A549 (cell line): ENCODE data around the gene DDX25. TPM values are rescaled to one million over a fixed set of nuclear protein-coding genes. Genes with fewer than 3 reads are reported as not detected.

ENCODE experiments used
- ATAC-seq, 2 experiments: fragments of 200-7000 bp in 1 of 2; fragments of >200 bp in 1 of 2; cut with Nextera tagmentation in 1 of 2; cut with Tn5 transposase in 1 of 2; 3 replicates each; pipeline versions ENCODE4 v1.8.0 to v1.9.1; 2018 to 2020; ENCODE audit warnings: mild to moderate bottlenecking in 1 of 2, moderate library complexity in 1 of 2
- CTCF ChIA-PET: fragments of 300-600 bp; sonication (Branson Sonifier 250); formaldehyde crosslinking; extraction: SDS; loops from one replicate; lab custom pipeline; 2021; ENCODE audit warnings: antibody characterized with exemption, inconsistent platforms; lab: Yijun Ruan, JAX
- POLR2A ChIA-PET: fragments of 350-600 bp; formaldehyde crosslinking; extraction: SDS; loops from one replicate; lab custom pipeline; 2021; ENCODE audit warnings: antibody characterized with exemption, inconsistent platforms; lab: Yijun Ruan, JAX
- DNase-seq, 2 experiments: peaks; one replicate each; pipeline versions ENCODE4 v3.0.0 to v3.0.0-alpha.2; 2011 to 2016; ENCODE audit warnings: low read depth in 1 of 2, low spot score in 1 of 2
- FAIRE-seq: peaks from 2 replicates; lab custom pipeline; 2011; peaks lifted over from hg19 to GRCh38; lab: Jason Lieb, UNC
- H3K27ac ChIP-seq, 2 experiments: fragments of >200 bp; sonication (Bioruptor Twin); formaldehyde crosslinking; 3 replicates each; pipeline ENCODE4 v1.5.1; 2016 to 2017
- H3K4me1 ChIP-seq: fragments of >200 bp; sonication (Bioruptor Twin); formaldehyde crosslinking; 3 replicates; pipeline ENCODE4 v1.6.1; 2016
- H3K4me2 ChIP-seq: fragments of >200 bp; sonication (Bioruptor Twin); formaldehyde crosslinking; 3 replicates; pipeline ENCODE4 v1.6.1; 2016
- H3K4me3 ChIP-seq: fragments of >200 bp; sonication (Bioruptor Twin); formaldehyde crosslinking; 3 replicates; pipeline ENCODE4 v1.5.1; 2016
- H3K9me3 ChIP-seq: fragments of >200 bp; sonication (Bioruptor Twin); formaldehyde crosslinking; 3 replicates; pipeline ENCODE4 v1.6.1; 2016
- CEBPB ChIP-seq, 2 experiments: fragments of >200 bp in 1 of 2; sonication (Bioruptor Twin) in 1 of 2; formaldehyde crosslinking in 1 of 2; IDR thresholded peaks; 2 replicates each; pipeline ENCODE4 v1.6.1; 2012 to 2016
- CHD2 ChIP-seq: fragments of 150-350 bp; IDR thresholded peaks from 2 replicates; pipeline ENCODE4 v1.6.1; 2014; ENCODE audit warnings: low read length; ENCODE audit not compliant: partially characterized antibody
- CHD4 ChIP-seq: fragments of 200-600 bp; sonication (generic); IDR thresholded peaks from 2 replicates; pipeline ENCODE4 v1.6.1; 2016; ENCODE audit warnings: antibody characterized with exemption, mild to moderate bottlenecking, borderline replicate concordance
- EHMT2 ChIP-seq: fragments of 200-600 bp; sonication (generic); IDR thresholded peaks from 2 replicates; pipeline ENCODE4 v1.6.1; 2016; ENCODE audit warnings: antibody characterized with exemption, low read depth, mild to moderate bottlenecking, moderate library complexity
- EP300 ChIP-seq, 2 experiments: fragments of >200 bp; sonication (Bioruptor Twin); formaldehyde crosslinking; IDR thresholded peaks; 2 replicates in 1 of 2; 3 replicates in 1 of 2; pipeline ENCODE4 v1.6.1; 2016 to 2017
- ESRRA ChIP-seq: fragments of 150-350 bp; IDR thresholded peaks from 2 replicates; pipeline ENCODE4 v1.6.1; 2014; ENCODE audit warnings: mild to moderate bottlenecking, low read length, borderline replicate concordance
- GATA3 ChIP-seq: IDR thresholded peaks from 2 replicates; pipeline ENCODE4 v1.6.1; 2012; ENCODE audit warnings: borderline replicate concordance
- HOXA7 ChIP-seq: fragments of 250-450 bp; sonication (Bioruptor Pico); IDR thresholded peaks from 2 replicates; pipeline ENCODE4 v1.5.0; 2020; ENCODE audit warnings: mild to moderate bottlenecking, moderate library complexity
- HOXB13 ChIP-seq: fragments of 250-450 bp; sonication (Bioruptor Pico); IDR thresholded peaks from 2 replicates; pipeline ENCODE4 v1.5.0; 2020; ENCODE audit warnings: low read depth, mild to moderate bottlenecking, moderate library complexity
- HOXB5 ChIP-seq: fragments of 250-450 bp; sonication (Bioruptor Pico); IDR thresholded peaks from 2 replicates; pipeline ENCODE4 v1.5.0; 2020; ENCODE audit warnings: mild to moderate bottlenecking, moderate library complexity
- KDM1A ChIP-seq: fragments of 200-600 bp; sonication (generic); IDR thresholded peaks from 2 replicates; pipeline ENCODE4 v1.6.1; 2016; ENCODE audit warnings: low read depth, mild to moderate bottlenecking
- KDM5A ChIP-seq: fragments of 200-600 bp; sonication (generic); IDR thresholded peaks from 2 replicates; pipeline ENCODE4 v1.6.1; 2016; ENCODE audit warnings: antibody characterized with exemption, mild to moderate bottlenecking
- MAFK ChIP-seq: fragments of 450-650 bp; IDR thresholded peaks from 2 replicates; pipeline ENCODE4 v1.6.1; 2014; ENCODE audit not compliant: partially characterized antibody
- MYC ChIP-seq: IDR thresholded peaks from 2 replicates; pipeline ENCODE4 v1.6.1; 2012; ENCODE audit warnings: mild to moderate bottlenecking, inconsistent platforms, low read length, improper control_type of control experiment, borderline replicate concordance
- POLR2A ChIP-seq: IDR thresholded peaks from 2 replicates; pipeline ENCODE4 v1.6.1; 2012; ENCODE audit warnings: mild to moderate bottlenecking, low read length
- POLR2AphosphoS2 ChIP-seq: conservative IDR thresholded peaks from 2 replicates; pipeline ENCODE4 v1.6.1; 2012; ENCODE audit warnings: low read length, improper control_type of control experiment, inconsistent platforms
- RAD21 ChIP-seq, 2 experiments: fragments of >200 bp in 1 of 2; sonication (Bioruptor Twin) in 1 of 2; formaldehyde crosslinking in 1 of 2; IDR thresholded peaks in 1 of 2; conservative IDR thresholded peaks in 1 of 2; 2 replicates in 1 of 2; 3 replicates in 1 of 2; pipeline ENCODE4 v1.6.1; 2012 to 2018; ENCODE audit warnings: inconsistent platforms in 1 of 2
- RCOR1 ChIP-seq: fragments of 150-350 bp; IDR thresholded peaks from 2 replicates; pipeline ENCODE4 v1.6.1; 2014; ENCODE audit warnings: antibody characterized with exemption, low read length, low read depth
- RFX5 ChIP-seq: fragments of 450-650 bp; IDR thresholded peaks from 2 replicates; pipeline ENCODE4 v1.7.1; 2014; ENCODE audit warnings: antibody characterized with exemption, mild to moderate bottlenecking, moderate library complexity
- SMC3 ChIP-seq: fragments of >200 bp; sonication (Bioruptor Twin); formaldehyde crosslinking; IDR thresholded peaks from 3 replicates; pipeline ENCODE4 v1.6.1; 2018; ENCODE audit warnings: inconsistent platforms
- TP53 ChIP-seq: fragments of 250-450 bp; sonication (Bioruptor Pico); IDR thresholded peaks from 2 replicates; pipeline ENCODE4 v1.5.0; 2021; ENCODE audit warnings: mild to moderate bottlenecking, moderate library complexity
- ZC3H11A ChIP-seq: fragments of 450-650 bp; IDR thresholded peaks from 2 replicates; pipeline ENCODE4 v1.6.1; 2014; ENCODE audit warnings: antibody characterized with exemption, mild to moderate bottlenecking
- WGBS: methylation state at CpG from one replicate; pipeline ENCODE4 v1.1.6; 2017; ENCODE audit errors: missing lambda C conversion rate; 5-methylcytosine and 5-hydroxymethylcytosine counted together
- polyA plus RNA-seq, 4 experiments: library from polyadenylated mRNA; depleted of rRNA in 3 of 4; stranded (reverse); fragments of >200 nt; fragmentation: RNase III in 1 of 4; extraction: RNeasy Plus Mini Kit Qiagen cat#74134 plus additional on column Dnase treatment in 1 of 4; gene quantifications; 2 replicates in 3 of 4; 3 replicates in 1 of 4; pipeline ENCODE4 v1.2.3, GENCODE V29; 2011 to 2017
- TF ChIP-seq, protein P1 (sequence below): fragments of 250-450 bp; sonication (Bioruptor Pico); IDR thresholded peaks from 2 replicates; pipeline ENCODE4 v1.5.0; 2020; ENCODE audit warnings: low read depth, mild to moderate bottlenecking, moderate library complexity
- TF ChIP-seq, protein P2 (sequence below): IDR thresholded peaks from 2 replicates; pipeline ENCODE4 v1.6.1; 2012
- TF ChIP-seq, protein P3 (sequence below): fragments of >200 bp; sonication (Bioruptor Twin); formaldehyde crosslinking; IDR thresholded peaks from 2 replicates; pipeline ENCODE4 v1.6.1; 2016
- TF ChIP-seq, protein P4 (sequence below): IDR thresholded peaks from 2 replicates; pipeline ENCODE4 v1.6.1; 2012; ENCODE audit warnings: low read depth, borderline replicate concordance

DDX25 gene
- polyA plus RNA-seq, 2 of the 4 experiments (the other 2 are of a cell fraction): 0.01 TPM; not detected in 1

DNA sequence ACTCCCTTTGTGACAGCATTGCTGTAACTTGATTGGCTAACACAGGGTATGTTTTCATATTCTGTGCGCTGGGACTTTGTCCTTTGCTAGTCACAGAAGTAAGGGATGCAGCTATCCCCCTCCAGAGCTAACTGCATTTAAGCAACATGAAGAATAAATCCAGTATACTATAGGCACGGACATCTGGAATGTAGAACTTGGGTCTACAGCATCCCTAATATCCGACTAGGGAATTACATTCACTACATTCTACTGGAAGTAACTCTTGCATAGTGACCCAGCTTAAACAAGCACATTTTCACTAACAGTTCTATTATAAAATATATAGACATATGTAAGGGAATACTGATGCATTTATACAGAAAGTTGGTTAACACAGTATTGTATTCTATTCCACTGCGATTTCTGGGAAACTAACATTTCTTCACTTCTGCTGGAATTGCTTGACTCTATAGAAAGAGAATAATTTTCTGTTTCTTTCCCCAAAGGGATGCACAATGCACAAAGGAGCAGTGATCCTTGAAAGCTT, 54.6 kb downstream of the DDX25 start:
- TF ChIP-seq, protein P1, sequence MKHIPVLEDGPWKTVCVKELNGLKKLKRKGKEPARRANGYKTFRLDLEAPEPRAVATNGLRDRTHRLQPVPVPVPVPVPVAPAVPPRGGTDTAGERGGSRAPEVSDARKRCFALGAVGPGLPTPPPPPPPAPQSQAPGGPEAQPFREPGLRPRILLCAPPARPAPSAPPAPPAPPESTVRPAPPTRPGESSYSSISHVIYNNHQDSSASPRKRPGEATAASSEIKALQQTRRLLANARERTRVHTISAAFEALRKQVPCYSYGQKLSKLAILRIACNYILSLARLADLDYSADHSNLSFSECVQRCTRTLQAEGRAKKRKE: no peak
- no peak for TF ChIP-seq TP53 (CRISPR knock-in tag)
- no peak for TF ChIP-seq EHMT2
- no peak for TF ChIP-seq ESRRA
- no peak for TF ChIP-seq HOXB13 (CRISPR knock-in tag)
- no peak for TF ChIP-seq KDM5A
- no peak for TF ChIP-seq KDM1A
- TF ChIP-seq POLR2A: no peak
- TF ChIP-seq POLR2AphosphoS2: no peak
- TF ChIP-seq RAD21 (conservative IDR thresholded peaks at IDR 0.05 in 1 of 2, IDR thresholded peaks at IDR 0.05 in 1 of 2): no peak
- no peak for TF ChIP-seq CEBPB (IDR thresholded peaks at IDR 0.05)
- TF ChIP-seq ZC3H11A: no peak
- 83% methylated on average over 4 of the region's 4 CpGs for WGBS
- CTCF ChIA-PET: interaction anchor here (0.7 kb wide), 1 partner anchor 149 kb away, joined by 3 read pairs; no protein-coding TSS in a partner anchor

DNA sequence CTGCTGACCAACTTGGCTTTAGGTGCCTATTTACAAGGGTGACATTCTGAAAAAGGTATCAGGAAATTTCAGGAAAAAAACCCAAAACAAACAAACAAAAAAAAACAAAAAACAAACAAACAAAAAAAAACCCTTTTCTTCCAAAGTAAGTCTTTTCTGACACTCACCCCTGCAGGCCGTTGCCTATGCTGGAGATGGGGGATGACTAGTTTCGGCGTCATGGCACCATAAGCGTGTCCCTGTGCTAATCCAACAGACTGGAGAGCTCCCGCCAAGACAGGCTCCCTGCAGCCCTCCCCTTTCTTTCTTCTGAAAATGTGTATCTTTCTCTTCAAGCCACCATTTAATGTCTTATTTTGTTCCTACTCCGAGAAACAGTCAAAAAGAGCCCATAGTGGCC, 55.2 kb downstream of the DDX25 start:
- ChIA-PET POLR2A (no interaction called here), CTCF (interaction anchor here (0.7 kb wide), 1 partner anchor 148 kb away, joined by 3 read pairs; no protein-coding TSS in a partner anchor)
- Histone ChIP-seq H3K27ac (no peak overlapping the region), H3K4me3 (no peak overlapping the region), H3K9me3 (peaks cover 6% of the 10 kb centered on the region; the same call in 2 of the 3 replicates), H3K4me2 (no peak overlapping the region), H3K4me1 (no peaks in the 10 kb centered on the region)
- ATAC-seq (no peak), FAIRE-seq (no peak), DNase-seq (no peak)
- 86% methylated on average over 6 of the region's 6 CpGs for WGBS
- no peak for TF ChIP-seq RFX5
- TF ChIP-seq CHD2: no peak
- no peak for TF ChIP-seq EP300 (IDR thresholded peaks at IDR 0.05)
- TF ChIP-seq MYC: no peak
- no peak for TF ChIP-seq POLR2AphosphoS2
- TF ChIP-seq HOXA7 (CRISPR knock-in tag): no peak
- no peak for TF ChIP-seq EHMT2
- TF ChIP-seq GATA3: no peak
- TF ChIP-seq, protein P1: no peak

More for the DNA sequence above, 54.6 kb downstream of the DDX25 start:
- no peak overlapping the region for H3K27ac ChIP-seq
- H3K9me3 ChIP-seq: peaks cover 6% of the 10 kb centered on the region; the same call in 2 of the 3 replicates
- ATAC-seq (no peak), FAIRE-seq (no peak), DNase-seq (no peak)
- POLR2A ChIA-PET: no interaction called here
- H3K4me2 ChIP-seq: no peak overlapping the region
- no peaks in the 10 kb centered on the region for H3K4me1 ChIP-seq
- no peak overlapping the region for H3K4me3 ChIP-seq

DNA sequence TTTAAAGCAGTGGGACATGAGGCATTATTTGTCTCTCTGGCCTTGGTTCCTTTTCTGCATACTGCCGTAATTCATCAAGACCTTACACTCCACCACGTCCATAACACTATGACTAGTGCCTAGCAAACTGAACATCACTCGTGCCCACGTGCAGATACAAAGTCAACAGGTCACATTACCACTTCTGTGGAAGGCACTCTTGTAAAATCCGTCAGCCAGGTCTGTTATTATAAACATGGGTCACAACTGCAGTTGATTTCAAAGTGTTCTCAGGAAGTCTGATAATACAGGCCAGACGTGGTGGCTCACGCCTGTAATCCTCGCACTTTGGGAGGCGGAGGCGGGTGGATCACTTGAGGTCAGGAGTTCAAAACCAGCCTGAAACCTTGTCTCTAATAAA, 55.6 kb downstream of the DDX25 start:
- 91% methylated on average over 10 of the region's 10 CpGs for WGBS
- no peak overlapping the region for H3K4me3 ChIP-seq
- no peak for FAIRE-seq
- H3K27ac ChIP-seq: no peak overlapping the region
- no peak for ATAC-seq
- TF ChIP-seq, protein P2, sequence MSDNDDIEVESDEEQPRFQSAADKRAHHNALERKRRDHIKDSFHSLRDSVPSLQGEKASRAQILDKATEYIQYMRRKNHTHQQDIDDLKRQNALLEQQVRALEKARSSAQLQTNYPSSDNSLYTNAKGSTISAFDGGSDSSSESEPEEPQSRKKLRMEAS: no peak
- TF ChIP-seq, protein P3, sequence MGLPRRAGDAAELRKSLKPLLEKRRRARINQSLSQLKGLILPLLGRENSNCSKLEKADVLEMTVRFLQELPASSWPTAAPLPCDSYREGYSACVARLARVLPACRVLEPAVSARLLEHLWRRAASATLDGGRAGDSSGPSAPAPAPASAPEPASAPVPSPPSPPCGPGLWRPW: no peak
- TF ChIP-seq HOXB5 (CRISPR knock-in tag) (no peak), HOXA7 (CRISPR knock-in tag) (no peak), KDM1A (no peak), GATA3 (no peak), SMC3 (no peak), MAFK (no peak), RCOR1 (no peak), CHD4 (no peak)
- TF ChIP-seq, protein P4, sequence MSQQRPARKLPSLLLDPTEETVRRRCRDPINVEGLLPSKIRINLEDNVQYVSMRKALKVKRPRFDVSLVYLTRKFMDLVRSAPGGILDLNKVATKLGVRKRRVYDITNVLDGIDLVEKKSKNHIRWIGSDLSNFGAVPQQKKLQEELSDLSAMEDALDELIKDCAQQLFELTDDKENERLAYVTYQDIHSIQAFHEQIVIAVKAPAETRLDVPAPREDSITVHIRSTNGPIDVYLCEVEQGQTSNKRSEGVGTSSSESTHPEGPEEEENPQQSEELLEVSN: no peak
- no peak overlapping the region for H3K4me2 ChIP-seq
- DNase-seq: no peak
- ChIA-PET POLR2A (no interaction called here), CTCF (no interaction called here)
- no peaks in the 10 kb centered on the region for H3K4me1 ChIP-seq
- peaks cover 6% of the 10 kb centered on the region; the same call in 2 of the 3 replicates for H3K9me3 ChIP-seq
